Gastrocnemius medialis (tissue), 4 donors: ENCODE data around the gene SIK3.

Experiments
- POLR2A ChIP-seq, 2 donors: fragments of 450-650 bp; IDR thresholded peaks; one replicate each; pipeline ENCODE4 v1.6.1; 2017; ENCODE audit warnings: antibody characterized with exemption in 2 of 2, mild to moderate bottlenecking in 2 of 2, moderate library complexity in 2 of 2
- TF ChIP-seq, protein P1 (sequence below), 5 experiments: fragments of 450-650 bp in 3 of 5; fragments of 200-600 bp in 2 of 5; sonication (generic) in 2 of 5; IDR thresholded peaks in 4 of 5; conservative IDR thresholded peaks in 1 of 5; 1 replicate in 4 of 5; 2 replicates in 1 of 5; pipeline ENCODE4 v1.5.1; 2016 to 2019; ENCODE audit warnings: antibody characterized with exemption in 5 of 5, mild to moderate bottlenecking in 3 of 5, moderate library complexity in 3 of 5

DNA sequence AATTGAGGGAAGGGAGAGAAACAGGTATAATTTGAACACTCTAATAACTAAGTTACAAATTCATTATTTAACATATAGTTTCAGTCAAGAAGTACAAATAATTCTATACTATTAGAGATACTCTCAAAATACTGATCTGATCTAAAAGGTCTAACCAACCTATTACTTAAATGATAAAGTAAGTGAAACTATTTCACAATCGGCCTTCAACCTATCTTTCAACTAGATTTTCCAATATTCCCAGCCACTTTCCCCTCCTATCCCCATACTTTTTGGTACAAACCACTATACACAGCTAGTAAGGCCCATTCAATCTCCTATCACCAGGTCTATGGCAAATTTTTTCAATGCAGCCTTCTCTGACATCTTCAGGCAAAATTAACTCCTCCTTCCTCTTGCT lies 106.7 kb downstream of the SIK3 start:
- TF ChIP-seq, protein P1, sequence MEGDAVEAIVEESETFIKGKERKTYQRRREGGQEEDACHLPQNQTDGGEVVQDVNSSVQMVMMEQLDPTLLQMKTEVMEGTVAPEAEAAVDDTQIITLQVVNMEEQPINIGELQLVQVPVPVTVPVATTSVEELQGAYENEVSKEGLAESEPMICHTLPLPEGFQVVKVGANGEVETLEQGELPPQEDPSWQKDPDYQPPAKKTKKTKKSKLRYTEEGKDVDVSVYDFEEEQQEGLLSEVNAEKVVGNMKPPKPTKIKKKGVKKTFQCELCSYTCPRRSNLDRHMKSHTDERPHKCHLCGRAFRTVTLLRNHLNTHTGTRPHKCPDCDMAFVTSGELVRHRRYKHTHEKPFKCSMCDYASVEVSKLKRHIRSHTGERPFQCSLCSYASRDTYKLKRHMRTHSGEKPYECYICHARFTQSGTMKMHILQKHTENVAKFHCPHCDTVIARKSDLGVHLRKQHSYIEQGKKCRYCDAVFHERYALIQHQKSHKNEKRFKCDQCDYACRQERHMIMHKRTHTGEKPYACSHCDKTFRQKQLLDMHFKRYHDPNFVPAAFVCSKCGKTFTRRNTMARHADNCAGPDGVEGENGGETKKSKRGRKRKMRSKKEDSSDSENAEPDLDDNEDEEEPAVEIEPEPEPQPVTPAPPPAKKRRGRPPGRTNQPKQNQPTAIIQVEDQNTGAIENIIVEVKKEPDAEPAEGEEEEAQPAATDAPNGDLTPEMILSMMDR (IDR thresholded peaks at IDR 0.05 in 4 of 5, conservative IDR thresholded peaks at IDR 0.05 in 1 of 5) = no peak
- TF ChIP-seq POLR2A (IDR thresholded peaks at IDR 0.05) = no peak
